ENCODE results near the gene HSD17B2. TPM values are rescaled to one million over a fixed set of nuclear protein-coding genes. Genes with fewer than 3 reads are reported as not detected.

Gene HSD17B2
- total RNA-seq, 2 donors from 2014 or later, result not detected

DNA sequence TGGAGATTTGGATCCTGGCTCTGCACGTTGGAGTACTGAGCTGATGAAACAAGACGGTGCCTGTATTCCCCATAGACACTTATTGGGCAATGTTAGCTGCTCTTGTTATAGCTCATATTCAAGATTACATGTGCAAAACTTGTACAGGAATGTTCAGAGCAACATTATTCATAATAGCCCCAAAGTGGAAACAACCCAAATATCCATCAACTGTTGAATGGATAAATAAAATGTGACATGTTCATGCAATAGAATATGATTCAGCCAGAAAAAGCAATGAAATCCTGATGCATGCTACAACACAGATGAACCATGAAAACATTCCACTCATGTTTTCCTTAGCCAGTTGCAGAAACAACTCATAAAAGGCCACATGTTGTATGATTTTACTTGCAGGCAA lies 18.1 kb upstream of the HSD17B2 start:
- no peak for DNase-seq (ENCODE audit: low spot score)
- intact Hi-C loops (cut with DNase I), result no loop called here

GRCh38 chr16:82017911-82018568 lies 17.0 kb upstream of the HSD17B2 start:
- intact Hi-C loops (cut with DNase I), result no loop called here
- DNase-seq (ENCODE audit: low spot score), result no peak

- no peak for DNase-seq (ENCODE audit: low spot score)
- intact Hi-C loops (cut with DNase I), result no loop called here
Observed at GRCh38 chr16:82019535-82019934, 15.5 kb upstream of the HSD17B2 start.

- no peak for DNase-seq (ENCODE audit: low spot score)
- intact Hi-C loops (cut with DNase I), result no loop called here
Observed at GRCh38 chr16:82020051-82020450, 15.0 kb upstream of the HSD17B2 start.

DNA sequence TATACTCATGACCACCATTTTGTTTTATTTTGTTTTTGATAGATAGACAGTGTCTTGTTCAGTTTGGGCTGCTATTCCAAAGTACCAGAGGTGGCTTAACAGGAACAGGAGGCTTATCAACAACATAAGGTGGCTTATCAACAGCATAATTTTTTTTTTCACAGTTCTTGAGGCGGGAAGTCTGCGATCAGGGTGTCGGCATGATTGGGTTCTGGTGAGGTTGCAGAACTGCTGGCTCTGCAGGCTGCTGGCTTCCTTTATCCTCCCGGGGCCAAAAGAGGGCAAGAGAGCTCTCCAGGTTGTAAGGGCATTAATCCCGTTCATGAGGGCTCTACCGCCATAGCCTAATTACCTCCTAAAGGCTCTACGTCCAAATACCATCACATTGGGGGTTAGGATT lies 11.8 kb upstream of the HSD17B2 start:
- no peak for DNase-seq (ENCODE audit: low spot score)
- intact Hi-C loops (cut with DNase I), result no loop called here

GRCh38 chr16:82024316-82024715 lies 10.7 kb upstream of the HSD17B2 start:
- intact Hi-C loops (cut with DNase I), result no loop called here
- DNase-seq (ENCODE audit: low spot score), result no peak

- no peak for DNase-seq (ENCODE audit: low spot score)
- intact Hi-C loops (cut with DNase I), result no loop called here
Observed at GRCh38 chr16:82024883-82025282, 10.2 kb upstream of the HSD17B2 start.

DNA sequence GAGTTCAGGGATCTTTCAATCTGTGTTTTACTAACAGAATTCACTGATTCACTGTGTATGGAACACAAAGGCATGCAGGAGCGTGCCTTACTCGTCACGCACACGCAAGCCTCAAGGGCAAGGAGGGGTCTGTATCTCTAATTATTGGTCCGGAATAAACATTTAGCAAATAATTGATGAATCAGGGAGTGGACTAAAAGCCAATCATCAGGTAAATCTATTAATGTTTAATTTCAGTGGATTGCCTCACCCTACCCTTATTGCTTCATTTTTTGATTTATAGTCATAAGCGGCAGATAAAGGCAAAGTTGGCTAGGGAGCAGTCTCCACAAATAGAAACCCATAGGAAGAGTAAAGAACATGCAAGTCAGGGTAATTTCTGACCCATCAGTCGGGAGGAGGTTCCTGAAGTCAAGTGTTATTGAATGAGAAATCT lies 7.4 kb upstream of the HSD17B2 start:
- no peak for DNase-seq (ENCODE audit: low spot score)
- intact Hi-C loops (cut with DNase I), result no loop called here

- intact Hi-C loops (cut with DNase I), result no loop called here
- DNase-seq (ENCODE audit: low spot score), result no peak
Observed at GRCh38 chr16:82031116-82032084, 3.7 kb upstream of the HSD17B2 start.

DNA sequence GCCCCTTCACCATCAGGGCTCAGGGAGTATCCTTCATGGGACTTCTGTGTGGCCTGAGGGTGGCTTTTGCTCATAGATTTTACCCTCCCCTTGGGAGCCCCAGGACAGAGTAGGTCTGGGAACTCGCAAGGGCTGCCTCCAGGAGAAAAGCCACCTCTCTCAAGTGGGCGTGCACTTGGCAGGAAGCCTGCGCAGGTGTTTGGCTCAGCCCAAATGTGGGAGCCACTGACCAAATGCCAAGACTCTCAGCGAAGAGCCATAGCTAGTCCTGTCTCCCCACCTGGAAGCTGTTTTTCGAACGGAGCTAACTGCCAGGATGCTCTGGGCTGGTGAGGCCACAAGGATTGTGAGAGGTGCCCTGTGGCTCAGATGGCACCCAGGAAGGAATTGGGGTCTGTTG lies 2.0 kb upstream of the HSD17B2 start:
- DNase-seq (ENCODE audit: low spot score), result no peak
- intact Hi-C loops (cut with DNase I), result no loop called here

- intact Hi-C loops (cut with DNase I), result no loop called here
Observed at GRCh38 chr16:82033683-82034300, 1.3 kb upstream of the HSD17B2 start.

DNA sequence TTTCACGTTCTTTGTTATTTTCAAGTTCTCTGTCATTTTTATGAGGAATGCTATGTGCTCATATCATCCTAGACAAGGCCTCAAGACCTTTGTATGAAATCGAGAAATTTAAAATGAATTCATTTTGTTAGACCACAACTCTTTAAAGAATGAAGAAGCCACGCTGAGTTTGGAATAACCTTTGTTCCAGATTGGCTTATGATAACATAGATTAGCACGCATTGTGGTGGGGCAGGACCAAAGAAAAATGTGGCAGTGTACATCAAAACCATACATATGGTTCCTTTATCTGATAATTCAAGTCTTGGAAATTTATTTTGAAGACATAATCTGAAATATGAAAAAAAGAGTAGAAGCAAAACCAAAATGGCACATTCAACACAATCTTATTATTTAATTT lies 2.2 kb downstream of the HSD17B2 start:
- intact Hi-C loops (cut with DNase I), result no loop called here
- no peak for DNase-seq (ENCODE audit: low spot score)

More at GRCh38 chr16:82033683-82034300, 1.3 kb upstream of the HSD17B2 start:
- no peak for DNase-seq (ENCODE audit: low spot score)

DNA sequence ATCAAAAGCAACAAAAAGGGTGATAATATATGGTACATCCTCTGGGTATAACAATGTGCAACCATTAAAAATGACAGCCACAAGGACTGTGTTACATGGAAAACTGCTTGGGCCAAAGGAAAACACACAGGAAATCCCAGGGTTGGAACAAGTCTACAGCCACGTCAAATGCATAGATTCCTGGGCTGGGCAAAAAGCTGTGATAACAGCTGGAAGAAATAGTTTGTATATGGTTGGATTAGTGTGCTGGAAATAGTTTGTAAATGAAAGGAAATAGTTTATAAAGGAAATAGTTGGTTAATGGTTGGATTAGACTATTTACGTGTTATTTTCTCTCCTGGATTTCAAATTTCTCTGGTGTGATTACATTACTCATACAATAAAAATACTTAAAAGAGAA lies 2.6 kb downstream of the HSD17B2 start:
- no peak for DNase-seq (ENCODE audit: low spot score)
- intact Hi-C loops (cut with DNase I), result no loop called here

GRCh38 chr16:82040296-82040695 lies 5.2 kb downstream of the HSD17B2 start:
- intact Hi-C loops (cut with DNase I), result no loop called here

DNA sequence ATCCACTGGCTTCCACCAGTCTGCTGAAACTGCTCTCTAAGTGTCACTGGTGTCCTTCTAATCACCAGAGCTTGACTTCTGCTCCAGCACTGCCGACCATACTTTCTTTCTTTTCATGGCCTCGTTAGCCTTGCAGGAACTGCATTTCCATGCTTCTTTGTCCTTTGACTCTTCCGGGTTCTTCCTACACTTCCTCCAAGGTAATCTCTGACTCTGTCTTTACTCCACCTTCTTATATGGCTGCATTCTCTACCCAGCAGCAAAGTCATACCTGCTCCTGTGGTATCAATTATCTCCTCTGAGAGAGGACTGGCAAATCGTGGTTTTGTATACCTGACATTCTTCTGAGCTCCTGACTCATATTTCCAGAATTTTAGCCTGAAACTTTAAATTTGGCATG lies 6.5 kb downstream of the HSD17B2 start:
- no peak for DNase-seq (ENCODE audit: low spot score)
- intact Hi-C loops (cut with DNase I), result no loop called here

More at GRCh38 chr16:82040296-82040695, 5.2 kb downstream of the HSD17B2 start:
- DNase-seq (ENCODE audit: low spot score), result no peak

DNA sequence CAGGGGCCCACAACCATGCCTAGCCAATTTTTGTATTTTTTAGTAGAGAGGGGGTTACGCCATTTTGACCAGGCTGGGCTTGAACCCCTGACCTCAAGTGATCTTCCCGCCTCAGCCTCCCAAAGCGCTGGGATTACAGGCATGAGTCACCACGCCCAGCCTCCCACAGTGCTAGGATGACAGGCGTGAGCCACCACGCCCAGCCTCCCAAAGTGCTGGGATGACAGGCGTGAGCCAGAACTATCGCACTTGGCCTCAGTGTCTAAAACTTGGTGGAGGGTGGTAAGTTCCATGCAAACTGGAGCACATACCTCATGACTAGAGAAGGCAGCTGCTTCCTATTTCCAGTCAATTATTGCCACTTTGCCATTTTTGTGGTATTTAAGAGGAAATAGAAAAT lies 7.1 kb downstream of the HSD17B2 start:
- intact Hi-C loops (cut with DNase I), result no loop called here
- no peak for DNase-seq (ENCODE audit: low spot score)

DNA sequence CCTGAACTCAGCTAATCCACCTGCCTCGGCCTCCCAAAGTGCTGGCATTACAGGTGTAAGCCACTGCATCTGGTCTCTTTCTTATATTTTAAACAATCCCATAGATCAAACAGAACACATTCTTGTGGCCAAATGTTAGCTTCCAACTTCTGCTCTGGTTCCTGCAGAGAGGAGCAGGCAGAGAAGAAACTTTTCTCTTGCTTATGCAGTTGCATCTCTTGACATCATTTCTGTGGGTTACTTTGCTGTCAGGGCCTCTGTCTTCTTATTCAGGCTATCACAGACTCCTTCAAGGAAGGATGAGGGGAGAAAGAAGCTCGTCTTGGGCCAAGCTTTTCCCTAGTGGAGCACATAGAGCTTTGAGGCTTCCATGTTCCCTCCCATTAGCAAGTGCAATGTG lies 7.8 kb downstream of the HSD17B2 start:
- intact Hi-C loops (cut with DNase I), result no loop called here

GRCh38 chr16:82043680-82044584 lies 8.9 kb downstream of the HSD17B2 start:
- intact Hi-C loops (cut with DNase I), result no loop called here
- no peak for DNase-seq (ENCODE audit: low spot score)

More for the DNA sequence above, 7.8 kb downstream of the HSD17B2 start:
- DNase-seq (ENCODE audit: low spot score), result no peak

DNA sequence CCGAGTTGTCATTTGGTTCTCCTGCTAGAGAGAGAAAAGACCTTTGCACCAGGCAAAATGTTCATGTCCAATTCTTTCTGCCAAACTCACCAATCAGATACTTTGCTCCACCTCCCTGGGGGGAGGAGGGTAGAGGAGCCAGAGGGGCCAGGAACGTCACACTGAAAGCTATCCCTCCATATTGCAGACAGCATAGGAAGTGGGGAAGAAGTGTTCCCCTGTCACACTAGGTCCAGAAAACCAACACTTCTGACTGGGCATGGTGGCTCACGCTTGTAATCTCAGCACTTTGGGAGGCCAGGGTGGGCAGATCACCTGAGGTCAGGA lies 9.5 kb downstream of the HSD17B2 start:
- DNase-seq (ENCODE audit: low spot score), result no peak
- intact Hi-C loops (cut with DNase I), result no loop called here
